Dendritic cell treated with granulocyte-macrophage colony-stimulating factor and Interleukin-4, amounts not matched to agents 40 ng/mL and 50 ng/mL, for 4 days (primary cell): ENCODE data around the gene NTN5.
"Not testable (repeated sequence)": the region's sequence is repeated elsewhere in the genome, so short reads cannot be mapped to it uniquely, and the experiment has no call there.

Experiments
- H3K27ac Mint-ChIP-seq: one replicate; pipeline ENCODE4 v1.8.0; 2022; ENCODE audit warnings: mild to moderate bottlenecking, mixed read lengths
- H3K27me3 Mint-ChIP-seq: one replicate; pipeline ENCODE4 v1.8.0; 2022; ENCODE audit warnings: mild to moderate bottlenecking, mixed read lengths
- H3K36me3 Mint-ChIP-seq: one replicate; pipeline ENCODE4 v1.8.0; 2022; ENCODE audit warnings: low read depth, mixed read lengths
- H3K4me1 Mint-ChIP-seq: one replicate; pipeline ENCODE4 v1.8.0; 2022; ENCODE audit warnings: low read depth, mixed read lengths
- H3K4me3 Mint-ChIP-seq: one replicate; pipeline ENCODE4 v1.8.0; 2022; ENCODE audit warnings: mild to moderate bottlenecking, moderate library complexity, mixed read lengths
- H3K9me3 Mint-ChIP-seq: one replicate; pipeline ENCODE4 v1.8.0; 2022; ENCODE audit warnings: mixed read lengths
- intact Hi-C: fragments of 100-400 bp; cut with micrococcal nuclease; formaldehyde crosslinking; loops from one replicate; pipeline ENCODE4 v1.15.0; 2022

Gene NTN5

DNA sequence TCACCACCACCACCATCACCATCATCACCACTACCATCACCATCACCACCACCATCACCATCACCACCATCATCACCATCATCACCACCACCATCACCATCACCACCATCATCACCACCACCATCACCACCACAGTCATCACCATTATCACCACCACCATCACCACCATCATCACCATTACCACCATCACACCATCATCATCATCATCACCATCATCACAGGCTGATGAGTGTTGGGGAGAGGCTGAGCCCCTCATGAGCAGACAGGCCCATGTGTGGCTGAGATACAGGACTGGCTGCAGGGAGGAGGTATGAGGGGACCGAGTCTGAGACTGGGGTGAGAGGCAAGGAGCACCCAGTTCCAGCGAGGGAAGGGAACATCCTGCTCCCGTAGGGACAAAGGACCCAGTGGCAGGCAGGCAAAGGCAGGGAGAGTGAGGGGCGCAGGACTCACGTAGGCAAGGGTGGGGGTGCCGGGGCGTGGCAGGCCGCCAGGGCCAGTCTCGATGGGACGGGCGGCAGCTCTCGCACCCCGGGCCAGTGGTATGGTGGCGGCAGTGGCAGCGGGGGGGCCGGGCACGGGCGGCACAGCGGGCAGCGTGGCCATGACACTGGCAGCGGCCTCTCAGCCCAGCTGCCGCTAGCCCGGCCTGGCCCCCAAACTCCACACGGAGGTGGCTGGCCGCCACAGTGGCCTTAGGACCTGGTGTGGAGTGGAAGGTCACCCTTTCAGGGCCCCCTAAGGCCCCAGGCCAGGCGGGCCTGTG, 2.7 kb downstream of the NTN5 start:
- Mint-ChIP-seq H3K4me3 (no peak overlapping the region), H3K9me3 (peaks cover 16% of the 10 kb centered on the region), H3K27me3 (peaks cover 19% of the 10 kb centered on the region), H3K4me1 (peaks cover 9% of the 10 kb centered on the region), H3K27ac (peak overlapping the region; percentile 33), H3K36me3 (no peaks in the 10 kb centered on the region)
- intact Hi-C loops, result no loop called here

DNA sequence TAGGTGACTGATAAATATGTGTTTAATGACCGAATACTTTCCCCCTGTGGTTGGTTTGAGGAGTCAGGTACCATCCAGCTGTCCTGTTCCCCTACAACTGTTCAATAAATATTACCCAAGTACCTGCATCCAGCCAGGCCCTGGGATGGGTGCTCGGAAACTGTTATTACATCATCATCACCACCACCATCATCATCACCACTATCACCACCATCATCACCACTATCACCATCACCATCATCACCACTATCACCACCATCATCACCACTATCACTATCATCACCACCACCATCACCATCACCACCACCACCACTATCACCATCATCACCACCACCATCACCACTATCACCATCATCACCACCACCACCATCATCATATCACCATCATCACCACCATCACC, 4.1 kb downstream of the NTN5 start:
- H3K36me3 Mint-ChIP-seq, result no peaks in the 10 kb centered on the region
- peaks cover 16% of the 10 kb centered on the region for H3K9me3 Mint-ChIP-seq
- no peak overlapping the region for H3K4me3 Mint-ChIP-seq
- no peak overlapping the region for H3K27ac Mint-ChIP-seq
- H3K4me1 Mint-ChIP-seq, result no peaks in the 10 kb centered on the region
- intact Hi-C loops, result no loop called here
- H3K27me3 Mint-ChIP-seq, result peaks cover 11% of the 10 kb centered on the region

DNA sequence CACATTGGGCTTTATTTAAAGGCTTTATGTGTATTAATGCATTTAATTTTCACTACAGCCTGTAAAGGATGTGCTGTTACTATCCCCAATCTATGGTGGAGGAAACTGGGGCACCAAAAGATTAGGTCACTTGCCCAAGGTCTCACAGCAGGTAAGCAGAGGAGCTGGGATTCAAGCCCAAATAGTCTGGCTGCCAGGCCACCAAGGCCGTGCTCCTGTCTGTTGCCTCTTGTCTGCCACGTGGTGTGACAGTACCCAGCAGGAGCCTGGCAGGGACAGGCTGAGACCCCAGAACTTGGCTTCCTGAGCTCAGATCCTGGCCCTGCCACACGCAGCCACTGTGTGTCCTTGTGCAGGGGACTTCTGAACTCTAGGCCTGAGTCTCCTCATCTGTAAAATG, 4.5 kb downstream of the NTN5 start:
- Mint-ChIP-seq H3K36me3 (no peaks in the 10 kb centered on the region), H3K27ac (no peak overlapping the region), H3K4me1 (no peaks in the 10 kb centered on the region), H3K4me3 (no peak overlapping the region), H3K9me3 (peaks cover 16% of the 10 kb centered on the region), H3K27me3 (peaks cover 7% of the 10 kb centered on the region)
- intact Hi-C loops, result no loop called here

DNA sequence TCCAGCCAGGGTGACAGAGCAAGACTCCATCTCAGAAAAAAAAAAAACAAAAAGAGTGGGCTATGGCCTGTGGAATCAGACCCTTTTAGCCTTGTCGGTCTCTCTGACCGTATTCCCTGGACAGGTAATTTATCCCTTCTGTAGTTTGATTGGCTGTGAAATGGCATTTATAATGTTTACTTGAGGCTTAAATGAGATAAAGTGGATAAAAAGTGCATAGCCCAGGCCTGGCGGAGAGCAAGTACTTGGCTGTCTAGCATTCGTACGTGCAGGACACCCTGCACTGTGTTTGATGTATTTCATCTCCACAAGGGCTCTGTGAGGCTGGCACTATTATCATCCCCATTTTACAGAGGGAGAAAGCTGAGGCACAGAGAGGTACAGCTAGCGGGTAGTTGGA, 7.0 kb downstream of the NTN5 start:
- Mint-ChIP-seq H3K27me3 (peaks cover 4% of the 10 kb centered on the region), H3K36me3 (no peaks in the 10 kb centered on the region), H3K27ac (no peak overlapping the region), H3K9me3 (peaks cover 16% of the 10 kb centered on the region), H3K4me1 (peaks cover 6% of the 10 kb centered on the region), H3K4me3 (no peak overlapping the region)
- intact Hi-C loops, result no loop called here

DNA sequence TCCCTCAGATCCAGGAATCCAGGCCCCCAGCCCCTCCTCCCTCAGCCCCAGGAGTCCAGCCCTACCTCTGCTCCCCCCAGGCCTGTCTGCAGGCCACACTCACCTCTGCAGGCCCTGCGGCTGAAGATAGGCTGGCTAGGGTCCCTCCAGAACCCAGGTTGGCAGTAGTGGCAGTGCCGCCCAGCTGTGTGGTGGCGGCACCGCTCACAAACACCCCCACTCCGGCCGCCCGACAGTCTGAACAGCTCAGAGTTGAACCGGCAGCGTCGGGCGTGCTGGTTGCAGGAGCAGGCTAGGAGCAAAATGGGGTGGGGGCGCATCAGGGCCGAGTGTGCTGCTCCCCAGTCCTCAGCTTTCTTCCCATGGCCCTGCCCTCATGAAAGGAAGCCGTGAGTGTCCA, 8.3 kb downstream of the NTN5 start:
- peaks cover 4% of the 10 kb centered on the region for H3K27me3 Mint-ChIP-seq
- peaks cover 11% of the 10 kb centered on the region for H3K9me3 Mint-ChIP-seq
- no peak overlapping the region for H3K4me3 Mint-ChIP-seq
- intact Hi-C loops, result no loop called here
- H3K27ac Mint-ChIP-seq, result no peak overlapping the region
- H3K36me3 Mint-ChIP-seq, result no peaks in the 10 kb centered on the region
- H3K4me1 Mint-ChIP-seq, result peaks cover 6% of the 10 kb centered on the region

DNA sequence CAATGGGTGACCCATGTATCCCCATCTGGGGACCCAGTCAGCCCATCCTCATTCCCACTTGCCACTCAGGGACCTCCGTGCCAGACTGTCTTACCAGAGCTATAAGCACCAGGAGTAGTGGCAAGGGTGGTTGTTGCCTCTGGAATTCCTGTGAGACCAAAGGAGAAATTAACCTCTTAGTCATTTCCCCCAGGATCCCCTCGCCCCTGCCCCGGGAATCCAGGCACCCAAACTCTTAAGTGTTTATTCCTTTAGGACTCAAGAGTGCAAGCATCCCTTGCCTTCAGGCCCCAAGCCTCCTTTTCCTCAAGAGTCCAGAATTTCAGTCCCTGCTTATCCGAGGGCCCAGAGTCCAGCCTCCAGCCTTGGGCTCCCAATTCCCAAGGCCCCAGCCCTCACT, 9.2 kb downstream of the NTN5 start:
- H3K4me1 Mint-ChIP-seq, result peaks cover 6% of the 10 kb centered on the region
- no peaks in the 10 kb centered on the region for H3K36me3 Mint-ChIP-seq
- intact Hi-C loops, result no loop called here
- H3K4me3 Mint-ChIP-seq, result no peak overlapping the region
- peaks cover 7% of the 10 kb centered on the region for H3K27me3 Mint-ChIP-seq
- peaks cover 3% of the 10 kb centered on the region for H3K9me3 Mint-ChIP-seq
- no peak overlapping the region for H3K27ac Mint-ChIP-seq

DNA sequence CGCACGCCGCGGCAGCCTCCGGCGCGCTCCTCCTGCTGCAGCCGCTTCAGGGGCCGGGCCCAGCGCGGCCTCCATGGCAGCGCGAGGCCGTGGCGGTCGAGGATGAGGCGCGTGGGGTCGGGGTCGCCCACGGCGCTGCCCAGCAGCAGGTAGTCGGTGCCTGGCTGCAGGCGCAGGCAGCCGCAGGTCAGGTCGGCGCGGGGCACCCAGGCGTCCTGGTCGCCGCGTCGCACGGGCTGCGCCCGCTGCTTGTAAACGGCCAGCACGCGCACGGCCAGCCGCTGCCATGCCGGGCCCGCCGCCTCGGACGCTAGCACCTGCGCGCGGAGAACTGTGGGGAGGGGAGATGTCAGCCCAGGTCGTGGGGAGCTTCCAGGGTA, 11.1 kb downstream of the NTN5 start:
- intact Hi-C loops, result no loop called here
- H3K36me3 Mint-ChIP-seq, result no peaks in the 10 kb centered on the region
- H3K27ac Mint-ChIP-seq, result peak overlapping the region; percentile 90
- no peak overlapping the region for H3K4me3 Mint-ChIP-seq
- no peaks in the 10 kb centered on the region for H3K9me3 Mint-ChIP-seq
- peaks cover 10% of the 10 kb centered on the region for H3K27me3 Mint-ChIP-seq
- H3K4me1 Mint-ChIP-seq, result peaks cover 8% of the 10 kb centered on the region

DNA sequence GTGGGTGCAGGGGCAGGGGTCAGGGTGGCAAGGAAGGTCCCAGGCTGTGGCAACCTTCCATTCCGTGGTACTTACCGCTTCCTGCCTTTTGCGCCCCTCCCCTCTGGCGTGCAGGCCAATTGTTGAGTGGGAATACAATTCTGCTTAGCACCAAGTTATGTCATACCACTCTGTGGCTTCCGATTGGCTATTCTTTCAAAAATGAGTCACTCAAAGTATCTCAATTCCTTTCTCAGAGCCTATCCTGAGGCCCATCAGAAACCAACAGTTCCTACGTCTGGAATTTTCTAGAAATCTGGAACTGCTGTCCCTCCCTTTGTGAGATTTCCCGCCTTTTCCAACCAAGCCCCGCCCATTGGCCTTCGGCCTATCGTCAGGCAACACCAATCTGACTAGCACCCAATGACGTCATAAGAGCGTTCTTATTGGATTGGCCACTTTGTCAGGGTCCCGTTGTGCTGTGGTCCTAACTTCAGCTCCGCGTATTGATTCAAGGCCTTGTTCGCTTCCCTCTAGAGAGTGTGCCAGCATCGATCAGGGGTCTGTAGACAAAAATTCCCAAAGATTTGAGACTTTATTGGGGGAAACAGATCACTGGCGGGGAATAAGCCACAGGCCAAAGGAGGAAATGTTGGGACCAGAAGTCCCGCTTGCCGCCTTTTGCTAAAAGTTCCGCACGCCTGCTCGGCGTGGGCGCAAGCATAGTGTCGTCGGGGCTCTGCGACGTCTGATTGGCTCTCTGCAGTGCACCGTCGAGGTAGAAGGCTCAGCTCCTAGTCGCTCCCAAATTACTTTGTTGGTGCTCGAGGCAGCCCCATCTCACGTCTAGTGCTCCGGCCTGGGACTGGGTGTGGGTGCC, 11.7 kb downstream of the NTN5 start:
- H3K9me3 Mint-ChIP-seq, result no peaks in the 10 kb centered on the region
- peaks cover 12% of the 10 kb centered on the region for H3K27me3 Mint-ChIP-seq
- peak overlapping the region; percentile 40 for H3K4me3 Mint-ChIP-seq
- H3K36me3 Mint-ChIP-seq, result no peaks in the 10 kb centered on the region
- intact Hi-C loops, result no loop called here
- peaks cover 11% of the 10 kb centered on the region for H3K4me1 Mint-ChIP-seq
- peak overlapping the region; percentile 90 for H3K27ac Mint-ChIP-seq

DNA sequence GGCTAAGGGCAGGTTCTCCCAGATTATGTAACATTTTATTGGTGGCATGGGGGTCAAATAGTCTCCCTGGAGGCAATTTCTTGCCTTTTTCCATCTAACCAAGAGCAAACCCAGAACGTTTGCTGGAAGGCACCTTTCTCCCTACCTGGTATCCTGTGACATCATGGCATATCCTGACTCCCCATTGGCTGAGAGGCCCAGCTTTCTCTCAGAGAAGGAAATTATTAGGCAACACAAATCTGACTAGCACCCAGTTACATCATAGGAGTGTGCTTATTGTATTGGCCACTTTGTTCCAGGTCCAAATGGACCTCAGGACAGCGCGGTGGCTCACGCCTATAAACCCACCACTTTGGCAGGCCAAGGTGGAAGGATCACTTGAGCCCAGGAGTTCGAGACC, 13.0 kb downstream of the NTN5 start:
- peaks cover 14% of the 10 kb centered on the region for H3K4me1 Mint-ChIP-seq
- no peaks in the 10 kb centered on the region for H3K9me3 Mint-ChIP-seq
- H3K27ac Mint-ChIP-seq, result peak overlapping the region; percentile 90
- peaks cover 12% of the 10 kb centered on the region for H3K27me3 Mint-ChIP-seq
- intact Hi-C loops, result no loop called here
- H3K36me3 Mint-ChIP-seq, result no peaks in the 10 kb centered on the region
- no peak overlapping the region for H3K4me3 Mint-ChIP-seq

DNA sequence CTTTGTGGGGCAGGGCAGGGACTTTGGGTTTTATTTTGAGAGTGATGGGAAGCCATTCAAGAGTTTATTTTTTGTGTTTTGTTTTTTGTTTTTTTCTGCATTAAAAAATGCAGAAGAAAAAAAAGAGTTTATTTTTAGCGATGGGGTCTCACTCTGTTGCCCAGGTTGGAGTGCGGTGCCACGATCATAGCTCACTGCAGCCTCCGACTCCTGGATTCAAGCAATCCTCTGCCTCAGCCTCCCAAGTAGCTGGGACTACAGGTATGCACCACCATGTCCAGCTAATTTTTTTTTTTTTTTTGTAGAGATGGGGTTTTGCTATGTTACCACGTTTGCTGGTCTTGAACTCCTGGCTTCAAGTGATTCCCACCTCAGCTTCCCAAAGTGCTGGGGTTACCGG, 14.3 kb downstream of the NTN5 start:
- Mint-ChIP-seq H3K4me1 (peaks cover 22% of the 10 kb centered on the region), H3K4me3 (no peak overlapping the region), H3K36me3 (no peaks in the 10 kb centered on the region), H3K27ac (no peak overlapping the region), H3K27me3 (peaks cover 18% of the 10 kb centered on the region), H3K9me3 (no peaks in the 10 kb centered on the region)
- intact Hi-C loops, result no loop called here

DNA sequence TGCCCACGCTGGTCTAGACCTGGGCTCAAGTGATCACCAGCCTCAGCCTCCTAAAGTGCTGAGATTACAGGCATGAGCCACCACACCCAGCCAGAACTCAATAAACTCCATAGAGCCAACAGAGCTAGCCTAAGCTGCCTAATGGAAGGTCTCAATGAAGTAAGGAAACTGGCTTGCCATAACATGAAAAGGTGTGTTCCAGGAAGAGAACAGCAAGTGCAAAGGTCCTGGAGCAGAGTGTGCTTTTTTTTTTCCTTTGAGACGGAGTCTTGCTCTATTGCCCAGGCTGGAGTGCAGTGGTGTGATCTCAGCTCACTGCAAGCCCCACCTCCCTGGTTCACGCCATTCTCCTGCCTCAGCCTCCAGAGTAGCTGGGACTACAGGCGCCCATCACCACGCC, 15.0 kb downstream of the NTN5 start:
- H3K4me3 Mint-ChIP-seq, intact Hi-C loops, H3K36me3 Mint-ChIP-seq, H3K9me3 Mint-ChIP-seq: not testable (repeated sequence)
- peak overlapping the region; percentile 66 for H3K27ac Mint-ChIP-seq
- peaks cover 24% of the 10 kb centered on the region for H3K4me1 Mint-ChIP-seq
- H3K27me3 Mint-ChIP-seq, result peaks cover 18% of the 10 kb centered on the region

DNA sequence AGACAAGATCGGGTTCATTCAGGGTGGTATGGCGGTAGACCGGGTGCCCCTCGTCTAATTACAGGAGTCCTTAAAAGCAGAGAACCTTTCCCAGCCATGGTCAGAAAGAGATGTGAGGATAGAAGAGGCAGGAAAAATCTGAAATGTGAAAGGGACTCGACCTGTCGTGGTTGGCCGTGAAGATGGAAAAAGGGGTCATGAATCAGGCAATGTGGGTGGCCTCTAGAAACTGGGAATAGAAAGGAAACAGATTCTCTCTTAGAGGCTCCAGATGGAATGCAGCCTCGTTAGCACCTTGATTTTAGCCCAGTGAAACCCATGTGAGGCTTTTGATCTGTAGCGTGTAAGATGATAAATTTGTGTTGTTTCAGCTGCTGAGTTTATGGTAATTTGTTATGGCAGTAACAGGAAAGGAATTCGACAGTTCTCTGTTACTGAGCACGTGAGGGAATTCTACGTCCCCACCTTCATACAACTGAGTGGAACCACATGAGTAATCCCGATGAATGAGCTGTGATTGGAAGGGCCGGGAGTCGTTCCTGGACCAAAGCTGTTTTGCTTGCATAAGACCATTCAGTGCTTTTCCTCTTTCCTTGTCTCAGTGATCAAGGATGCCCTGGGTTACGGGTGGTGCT, 15.9 kb downstream of the NTN5 start:
- Mint-ChIP-seq H3K4me3 (no peak overlapping the region), H3K27ac (peak overlapping the region; percentile 66), H3K4me1 (peaks cover 28% of the 10 kb centered on the region), H3K36me3 (no peaks in the 10 kb centered on the region), H3K9me3 (no peaks in the 10 kb centered on the region), H3K27me3 (peaks cover 18% of the 10 kb centered on the region)
- intact Hi-C loops, result no loop called here

DNA sequence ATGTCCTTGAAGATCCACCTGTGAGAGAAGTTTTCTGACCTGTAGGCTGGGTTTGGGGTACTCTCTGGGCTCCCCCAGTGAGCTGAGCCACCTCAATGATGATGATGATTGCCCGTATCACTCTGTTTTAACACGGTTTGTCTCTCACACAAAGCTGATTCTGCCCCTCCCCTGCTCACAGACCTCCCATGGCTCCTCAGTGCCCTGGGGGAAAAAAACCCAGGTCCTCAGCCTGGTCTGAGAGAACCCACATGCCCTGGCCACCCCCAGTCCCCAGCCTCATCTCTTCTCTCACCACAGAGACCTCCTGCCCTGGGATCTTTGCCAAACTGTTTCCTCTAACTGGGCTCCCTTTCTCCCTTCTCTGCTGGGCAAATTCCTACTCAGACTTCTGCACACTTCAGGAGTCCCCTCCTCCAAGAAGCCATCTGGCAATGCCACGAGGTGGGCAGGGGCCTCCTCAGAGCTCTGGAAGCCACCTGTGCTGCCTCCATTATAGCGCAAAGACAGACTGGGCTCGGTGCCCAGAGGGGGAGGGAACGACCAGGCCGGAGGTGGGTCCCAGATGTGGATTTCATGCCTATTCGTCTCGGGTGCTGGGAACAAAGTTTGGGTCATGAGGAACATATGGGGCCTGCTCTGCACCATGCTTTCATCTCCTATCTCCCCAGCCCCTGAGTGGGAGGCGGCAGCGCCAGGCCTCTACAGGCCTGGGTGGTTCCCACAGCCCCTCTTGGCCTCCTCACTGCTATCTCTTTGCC, 18.3 kb downstream of the NTN5 start:
- peaks cover 18% of the 10 kb centered on the region for H3K27me3 Mint-ChIP-seq
- no peak overlapping the region for H3K4me3 Mint-ChIP-seq
- H3K4me1 Mint-ChIP-seq, result peaks cover 35% of the 10 kb centered on the region
- peak overlapping the region; percentile 21 for H3K27ac Mint-ChIP-seq
- H3K9me3 Mint-ChIP-seq, result no peaks in the 10 kb centered on the region
- no peaks in the 10 kb centered on the region for H3K36me3 Mint-ChIP-seq
- intact Hi-C loops, result no loop called here

DNA sequence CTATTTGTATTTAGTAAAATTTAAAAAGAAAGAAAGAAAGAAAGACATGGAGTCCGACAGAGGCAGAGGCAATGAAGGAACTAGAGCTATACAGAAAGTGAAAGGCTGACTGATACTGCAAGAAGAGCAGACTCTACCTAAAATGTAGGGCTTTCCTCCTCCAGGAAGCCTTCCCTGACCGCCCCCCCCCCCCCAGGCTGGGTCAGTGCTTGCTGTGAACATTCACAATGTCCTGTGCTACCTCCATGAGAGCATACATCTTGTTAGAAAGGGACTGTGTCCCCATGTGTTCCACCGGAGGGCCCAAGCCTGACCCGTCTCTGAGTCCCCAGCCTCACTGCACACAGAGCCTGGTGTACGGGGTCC, 21.2 kb downstream of the NTN5 start:
- peaks cover 53% of the 10 kb centered on the region for H3K4me1 Mint-ChIP-seq
- no peak overlapping the region for H3K27ac Mint-ChIP-seq
- no peaks in the 10 kb centered on the region for H3K9me3 Mint-ChIP-seq
- H3K4me3 Mint-ChIP-seq, result no peak overlapping the region
- H3K36me3 Mint-ChIP-seq, result no peaks in the 10 kb centered on the region
- intact Hi-C loops, result no loop called here
- H3K27me3 Mint-ChIP-seq, result peaks cover 7% of the 10 kb centered on the region
